Karpas-422 (cell line): ENCODE data around the gene PTP4A1. TPM values are rescaled to one million over a fixed set of nuclear protein-coding genes. Genes with fewer than 3 reads are reported as not detected.

Experiments
- DNase-seq: peaks from one replicate; pipeline ENCODE4 v3.0.0-alpha.2; 2015
- H2AFZ ChIP-seq: fragments of 200-600 bp; sonication (generic); 2 replicates; pipeline ENCODE4 v1.6.1; 2014; ENCODE audit warnings: antibody characterized with exemption, low read length, mixed read lengths
- H3K27ac ChIP-seq: fragments of 200-600 bp; sonication (generic); 2 replicates; pipeline ENCODE4 v1.5.1; 2014; ENCODE audit warnings: mild to moderate bottlenecking, low read length, moderate library complexity
- H3K27me3 ChIP-seq: fragments of 200-600 bp; sonication (generic); 2 replicates; pipeline ENCODE4 v1.6.1; 2014; ENCODE audit warnings: low read length, mixed read lengths
- H3K36me3 ChIP-seq: fragments of 200-600 bp; sonication (generic); 2 replicates; pipeline ENCODE4 v1.6.1; 2014; ENCODE audit warnings: low read length, mixed read lengths; ENCODE audit not compliant: insufficient read depth
- H3K4me1 ChIP-seq: fragments of 200-600 bp; sonication (generic); 2 replicates; pipeline ENCODE4 v1.6.1; 2014; ENCODE audit warnings: mild to moderate bottlenecking, low read length, mixed read lengths
- H3K4me2 ChIP-seq: fragments of 200-600 bp; sonication (generic); 2 replicates; pipeline ENCODE4 v1.6.1; 2014; ENCODE audit warnings: low read length, low read depth, mild to moderate bottlenecking; ENCODE audit not compliant: poor library complexity, severe bottlenecking
- H3K4me3 ChIP-seq: fragments of 200-600 bp; sonication (generic); 2 replicates; pipeline ENCODE4 v1.5.1; 2014; ENCODE audit warnings: mild to moderate bottlenecking, antibody characterized with exemption, low read length, mixed read lengths
- H3K79me2 ChIP-seq: fragments of 200-600 bp; sonication (generic); 2 replicates; pipeline ENCODE4 v1.6.1; 2014; ENCODE audit warnings: mild to moderate bottlenecking, low read length, mixed read lengths
- H3K9ac ChIP-seq: fragments of 200-600 bp; sonication (generic); 2 replicates; pipeline ENCODE4 v1.6.0; 2014; ENCODE audit warnings: low read length
- H3K9me2 ChIP-seq: fragments of 200-600 bp; sonication (generic), shearing (Covaris generic); replicated peaks from 2 replicates; pipeline ENCODE4 v1.6.0; 2014; ENCODE audit warnings: mild to moderate bottlenecking, low read length, moderate library complexity; ENCODE audit not compliant: insufficient read depth
- H3K9me3 ChIP-seq: fragments of 300-700, 200-600 bp; sonication (generic); 2 replicates; pipeline ENCODE4 v1.6.1; 2014; ENCODE audit warnings: low read length, mixed read lengths
- H4K20me1 ChIP-seq: fragments of 200-600 bp; sonication (generic); 2 replicates; pipeline ENCODE4 v1.6.1; 2014; ENCODE audit warnings: mild to moderate bottlenecking, antibody characterized with exemption, low read length, low read depth; ENCODE audit not compliant: insufficient read depth
- total RNA-seq: library from RNA; depleted of rRNA; stranded (reverse); fragments of >200 nt; shearing (Covaris generic); gene quantifications from 2 replicates; pipeline ENCODE4 v1.2.3, GENCODE V29; 2014; ENCODE audit warnings: low replicate concordance

Gene PTP4A1
- total RNA-seq, 1 experiment from 2014 or later, result 39.5 TPM

DNA sequence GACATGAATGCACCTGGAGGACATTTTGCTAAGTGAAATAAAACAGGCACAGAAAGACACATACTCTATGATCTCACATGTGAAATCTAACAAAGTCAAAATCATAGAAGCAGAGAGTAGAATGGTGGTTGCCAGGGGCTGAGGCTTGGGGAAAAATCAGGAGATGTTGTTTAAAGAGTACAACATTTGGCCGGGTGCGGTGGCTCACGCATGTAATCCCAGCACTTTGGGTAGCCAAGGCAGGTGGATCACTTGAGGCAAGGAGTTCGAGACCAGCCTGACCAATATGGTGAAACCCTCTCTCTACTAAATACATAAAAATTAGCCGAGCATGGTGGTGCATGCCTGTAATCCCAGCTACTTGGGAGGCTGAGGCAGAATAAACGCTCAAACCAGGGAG is 26.0 kb upstream of the PTP4A1 start:
- no peaks in the 10 kb centered on the region for H3K4me1 ChIP-seq
- no peak overlapping the region for H3K9ac ChIP-seq
- H3K4me2 ChIP-seq, result no peak overlapping the region
- no peak overlapping the region for H2AFZ ChIP-seq
- H3K36me3 ChIP-seq, result no peaks in the 10 kb centered on the region
- no peak for DNase-seq
- H3K27me3 ChIP-seq, result no peaks in the 10 kb centered on the region
- no peaks in the 10 kb centered on the region for H3K9me2 ChIP-seq
- no peaks in the 10 kb centered on the region for H4K20me1 ChIP-seq
- H3K27ac ChIP-seq, result no peak overlapping the region
- H3K9me3 ChIP-seq, result no peaks in the 10 kb centered on the region
- H3K79me2 ChIP-seq, result no peaks in the 10 kb centered on the region
- H3K4me3 ChIP-seq, result no peak overlapping the region

DNA sequence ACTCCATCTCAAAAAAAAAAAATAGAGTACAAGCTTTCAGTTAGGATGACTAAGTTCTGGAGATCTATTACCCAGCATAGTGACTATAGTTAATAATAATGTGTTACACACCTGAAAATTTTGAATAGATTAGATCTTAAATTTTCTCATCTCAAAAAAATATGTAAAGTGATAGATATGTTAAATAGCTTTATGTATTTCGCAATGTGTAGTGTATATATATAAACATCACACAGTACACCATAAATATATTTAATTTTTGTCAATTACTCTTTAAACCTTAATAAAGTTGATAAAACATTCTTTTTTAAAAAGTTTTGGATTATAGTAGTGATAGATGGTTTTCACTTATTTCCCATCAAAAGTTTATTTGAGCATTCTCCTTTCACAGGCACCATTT is 25.6 kb upstream of the PTP4A1 start:
- Histone ChIP-seq H3K27me3 (no peaks in the 10 kb centered on the region), H3K9me3 (no peaks in the 10 kb centered on the region), H3K9me2 (no peaks in the 10 kb centered on the region), H3K4me2 (no peak overlapping the region), H4K20me1 (no peaks in the 10 kb centered on the region), H3K36me3 (no peaks in the 10 kb centered on the region), H3K4me1 (no peaks in the 10 kb centered on the region), H3K9ac (no peak overlapping the region), H3K4me3 (no peak overlapping the region), H3K79me2 (no peaks in the 10 kb centered on the region), H3K27ac (no peak overlapping the region), H2AFZ (no peak overlapping the region)
- DNase-seq, result no peak

DNA sequence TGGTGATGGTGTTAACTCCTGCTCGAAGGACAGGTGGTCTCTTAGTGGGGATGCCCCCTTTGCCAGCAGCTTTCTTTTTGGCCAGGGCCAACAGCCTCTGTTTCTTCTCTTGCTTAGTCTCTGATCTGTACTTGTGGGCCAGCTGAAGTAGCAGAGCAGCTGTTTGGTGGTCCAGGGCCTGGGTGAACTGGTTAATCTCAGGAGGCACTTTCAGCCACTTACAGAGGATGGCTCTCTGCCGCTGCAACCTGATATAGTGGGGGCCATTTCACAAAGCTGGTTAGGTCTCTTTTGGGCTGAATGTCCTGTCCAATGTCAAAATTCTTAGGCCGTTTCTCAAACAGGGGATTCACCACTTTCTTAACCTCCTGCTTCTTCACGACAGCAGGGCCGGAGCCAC is 23.2 kb upstream of the PTP4A1 start:
- Histone ChIP-seq H3K9ac (no peak overlapping the region), H3K4me3 (no peak overlapping the region), H3K27ac (no peak overlapping the region), H2AFZ (no peak overlapping the region), H3K79me2 (no peaks in the 10 kb centered on the region), H3K27me3 (no peaks in the 10 kb centered on the region), H4K20me1 (no peaks in the 10 kb centered on the region), H3K9me2 (no peaks in the 10 kb centered on the region), H3K4me2 (no peak overlapping the region), H3K36me3 (no peaks in the 10 kb centered on the region), H3K4me1 (no peaks in the 10 kb centered on the region), H3K9me3 (no peaks in the 10 kb centered on the region)
- DNase-seq, result no peak

DNA sequence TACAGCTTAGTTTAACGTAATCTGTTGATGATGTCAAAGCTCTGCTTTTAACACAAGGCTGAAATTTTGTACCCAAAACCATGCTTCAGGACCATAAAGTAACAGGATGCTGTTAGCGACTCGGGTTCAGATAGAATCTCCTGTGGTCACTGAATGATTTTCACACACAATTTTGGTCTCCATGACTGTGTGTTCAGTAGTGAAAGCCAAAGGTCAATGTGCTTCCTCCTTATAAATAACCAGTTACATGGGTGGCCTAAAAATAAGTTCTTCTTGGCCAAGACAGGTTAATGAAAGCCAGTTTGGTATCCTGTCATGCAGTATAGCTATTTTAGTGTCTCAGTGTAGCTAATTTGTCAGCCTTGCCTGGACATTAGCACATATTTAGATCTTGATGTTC is 19.1 kb upstream of the PTP4A1 start:
- Histone ChIP-seq H3K79me2 (no peaks in the 10 kb centered on the region), H3K27ac (no peak overlapping the region), H3K9me3 (no peaks in the 10 kb centered on the region), H3K36me3 (no peaks in the 10 kb centered on the region), H2AFZ (no peak overlapping the region), H4K20me1 (no peaks in the 10 kb centered on the region), H3K27me3 (no peaks in the 10 kb centered on the region), H3K9me2 (no peaks in the 10 kb centered on the region), H3K4me1 (no peaks in the 10 kb centered on the region), H3K4me2 (no peak overlapping the region), H3K9ac (no peak overlapping the region), H3K4me3 (no peak overlapping the region)
- DNase-seq, result no peak

GRCh38 chr6:63553900-63554299 is 18.4 kb upstream of the PTP4A1 start:
- Histone ChIP-seq H3K4me3 (no peak overlapping the region), H4K20me1 (no peaks in the 10 kb centered on the region), H2AFZ (no peak overlapping the region), H3K27ac (no peak overlapping the region), H3K36me3 (no peaks in the 10 kb centered on the region), H3K9me2 (no peaks in the 10 kb centered on the region), H3K79me2 (no peaks in the 10 kb centered on the region), H3K9me3 (no peaks in the 10 kb centered on the region), H3K27me3 (no peaks in the 10 kb centered on the region), H3K9ac (no peak overlapping the region), H3K4me2 (no peak overlapping the region), H3K4me1 (no peaks in the 10 kb centered on the region)
- peak; percentile 33 for DNase-seq

DNA sequence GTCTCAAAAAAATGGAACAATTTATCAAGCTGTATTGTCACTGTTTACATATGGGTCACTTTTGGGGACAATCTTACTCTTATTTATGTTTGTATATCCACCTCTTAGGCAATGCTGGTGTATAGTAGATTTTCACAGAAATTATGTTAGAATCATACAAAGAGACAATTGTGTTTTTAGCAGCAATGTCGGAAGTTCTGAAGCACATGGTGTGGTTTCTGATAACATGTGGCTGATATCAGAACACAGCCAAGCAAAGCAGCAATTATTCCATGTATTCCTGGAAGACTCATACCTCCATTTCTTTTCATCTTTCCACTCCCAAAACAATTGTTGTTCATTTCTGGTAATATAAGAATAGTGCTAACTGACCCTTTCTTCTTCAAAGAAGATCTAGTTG is 17.5 kb upstream of the PTP4A1 start:
- Histone ChIP-seq H3K36me3 (no peaks in the 10 kb centered on the region), H3K4me2 (no peak overlapping the region), H3K4me1 (no peaks in the 10 kb centered on the region), H3K4me3 (no peak overlapping the region), H2AFZ (no peak overlapping the region), H3K27me3 (no peaks in the 10 kb centered on the region), H4K20me1 (no peaks in the 10 kb centered on the region), H3K9me3 (no peaks in the 10 kb centered on the region), H3K9ac (no peak overlapping the region), H3K9me2 (no peaks in the 10 kb centered on the region), H3K79me2 (no peaks in the 10 kb centered on the region), H3K27ac (no peak overlapping the region)
- DNase-seq, result no peak

DNA sequence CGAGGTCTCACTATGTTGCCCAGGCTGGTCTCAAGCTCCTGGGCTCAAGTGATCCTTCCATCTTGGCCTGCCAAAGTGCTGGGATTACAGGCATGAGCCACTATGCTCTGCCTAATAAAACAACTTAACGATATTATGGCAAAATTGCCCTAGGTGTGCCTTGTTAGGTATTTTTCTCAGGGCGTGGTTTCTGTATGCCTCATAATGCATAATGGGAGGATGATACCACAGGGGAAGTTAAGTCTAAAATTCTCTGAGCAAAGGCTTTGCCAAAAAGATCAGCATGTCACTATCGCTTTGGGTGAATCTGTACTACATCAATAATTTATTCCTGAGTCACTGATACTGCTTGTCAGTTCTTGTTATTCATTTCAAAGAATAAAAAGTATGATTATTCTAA is 15.9 kb upstream of the PTP4A1 start:
- Histone ChIP-seq H3K9me3 (no peaks in the 10 kb centered on the region), H3K36me3 (no peaks in the 10 kb centered on the region), H3K4me3 (no peak overlapping the region), H2AFZ (no peak overlapping the region), H3K4me2 (no peak overlapping the region), H3K9ac (no peak overlapping the region), H3K9me2 (no peaks in the 10 kb centered on the region), H3K79me2 (no peaks in the 10 kb centered on the region), H3K4me1 (no peaks in the 10 kb centered on the region), H4K20me1 (no peaks in the 10 kb centered on the region), H3K27me3 (no peaks in the 10 kb centered on the region), H3K27ac (no peak overlapping the region)
- DNase-seq, result no peak

DNA sequence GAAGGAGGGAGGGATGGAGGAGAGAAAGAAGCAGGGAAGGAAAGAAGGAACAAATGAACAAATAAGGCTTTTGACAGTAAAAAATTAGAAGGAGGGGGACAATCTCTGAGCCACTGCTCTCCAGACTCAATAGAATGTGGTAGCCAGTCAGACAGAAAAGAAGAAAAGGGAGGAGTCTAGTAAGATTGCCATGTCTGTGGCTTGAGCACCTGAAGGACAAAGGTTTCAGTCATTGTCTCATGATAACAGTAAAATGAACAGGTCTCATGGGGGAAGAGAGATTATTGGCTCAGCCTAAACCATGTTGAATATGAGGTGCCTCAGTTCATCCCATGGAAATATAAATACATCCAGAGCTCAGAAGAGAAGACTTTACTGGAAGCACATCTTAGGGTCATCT is 14.0 kb upstream of the PTP4A1 start:
- H3K9me2 ChIP-seq, result no peaks in the 10 kb centered on the region
- H4K20me1 ChIP-seq, result no peaks in the 10 kb centered on the region
- H3K9ac ChIP-seq, result no peak overlapping the region
- H2AFZ ChIP-seq, result no peak overlapping the region
- no peaks in the 10 kb centered on the region for H3K27me3 ChIP-seq
- no peak overlapping the region for H3K4me2 ChIP-seq
- no peaks in the 10 kb centered on the region for H3K79me2 ChIP-seq
- no peaks in the 10 kb centered on the region for H3K36me3 ChIP-seq
- H3K9me3 ChIP-seq, result no peaks in the 10 kb centered on the region
- DNase-seq, result no peak
- H3K4me3 ChIP-seq, result no peak overlapping the region
- H3K4me1 ChIP-seq, result no peaks in the 10 kb centered on the region
- H3K27ac ChIP-seq, result no peak overlapping the region

- H4K20me1 ChIP-seq, result no peaks in the 10 kb centered on the region
- H3K27me3 ChIP-seq, result no peaks in the 10 kb centered on the region
- H3K27ac ChIP-seq, result no peak overlapping the region
- no peak overlapping the region for H3K4me3 ChIP-seq
- H3K9me2 ChIP-seq, result no peaks in the 10 kb centered on the region
- H3K4me2 ChIP-seq, result no peak overlapping the region
- H3K79me2 ChIP-seq, result no peaks in the 10 kb centered on the region
- H3K36me3 ChIP-seq, result no peaks in the 10 kb centered on the region
- DNase-seq, result peak; percentile 17
- no peak overlapping the region for H3K9ac ChIP-seq
- no peaks in the 10 kb centered on the region for H3K9me3 ChIP-seq
- no peaks in the 10 kb centered on the region for H3K4me1 ChIP-seq
- H2AFZ ChIP-seq, result no peak overlapping the region
Observed at GRCh38 chr6:63560801-63561287, 11.4 kb upstream of the PTP4A1 start.
